Type B pancreatic cell (in vitro differentiated cells): Measurements from ENCODE around the gene DIP2B. TPM values are rescaled to one million over a fixed set of nuclear protein-coding genes. Genes with fewer than 3 reads are reported as not detected.

Source experiments
- DNase-seq: peaks from one replicate; pipeline ENCODE4 v3.0.0; 2021; ENCODE audit warnings: mixed read lengths; ENCODE audit not compliant: unreplicated experiment; ENCODE audit errors: extremely low spot score
- H3K27ac Mint-ChIP-seq: 2 replicates; pipeline ENCODE4 v1.8.0; 2021; ENCODE audit warnings: mild to moderate bottlenecking, mixed read lengths
- H3K27me3 Mint-ChIP-seq: 2 replicates; pipeline ENCODE4 v1.8.0; 2021; ENCODE audit warnings: mixed read lengths
- H3K36me3 Mint-ChIP-seq: 2 replicates; pipeline ENCODE4 v1.8.0; 2021; ENCODE audit warnings: mixed read lengths
- H3K4me1 Mint-ChIP-seq: one replicate; pipeline ENCODE4 v1.8.0; 2021; ENCODE audit warnings: mixed read lengths; ENCODE audit not compliant: unreplicated experiment
- H3K4me3 Mint-ChIP-seq: 2 replicates; pipeline ENCODE4 v1.8.0; 2021; ENCODE audit warnings: mild to moderate bottlenecking, mixed read lengths
- H3K9me3 Mint-ChIP-seq: 2 replicates; pipeline ENCODE4 v1.8.0; 2021; ENCODE audit warnings: mixed read lengths
- CTCF ChIP-seq: fragments of 200-600 bp; sonication (generic); conservative IDR thresholded peaks from 2 replicates; pipeline ENCODE4 v1.5.0; 2021; ENCODE audit warnings: antibody characterized with exemption, mild to moderate bottlenecking
- total RNA-seq: library from RNA; stranded (reverse); gene quantifications from 2 replicates; pipeline ENCODE4 v1.2.1, GENCODE V29; 2021; ENCODE audit warnings: low replicate concordance

DIP2B gene
- total RNA-seq, 1 donor from 2014 or later: 27.2 TPM

- Mint-ChIP-seq H3K4me3 (peak overlapping the region; percentile 13), H3K36me3 (no peaks in the 10 kb centered on the region), H3K27ac (peak overlapping the region; percentile 80), H3K9me3 (no peaks in the 10 kb centered on the region), H3K4me1 (peaks cover 20% of the 10 kb centered on the region), H3K27me3 (no peaks in the 10 kb centered on the region)
- no peak for TF ChIP-seq CTCF
- no peak for DNase-seq
Observed at GRCh38 chr12:50642035-50642451, 137.3 kb downstream of the DIP2B start.

- peaks cover 19% of the 10 kb centered on the region for H3K4me1 Mint-ChIP-seq
- no peak overlapping the region for H3K4me3 Mint-ChIP-seq
- no peaks in the 10 kb centered on the region for H3K9me3 Mint-ChIP-seq
- TF ChIP-seq CTCF: no peak
- peak overlapping the region; percentile 62 for H3K27ac Mint-ChIP-seq
- no peaks in the 10 kb centered on the region for H3K27me3 Mint-ChIP-seq
- H3K36me3 Mint-ChIP-seq: no peaks in the 10 kb centered on the region
- DNase-seq: no peak
Observed at GRCh38 chr12:50642761-50643160, 138.0 kb downstream of the DIP2B start.

- H3K27ac Mint-ChIP-seq: no peak overlapping the region
- no peak for DNase-seq
Observed at GRCh38 chr12:50647031-50647430, 142.2 kb downstream of the DIP2B start.

GRCh38 chr12:50647479-50647878 is 142.7 kb downstream of the DIP2B start:
- H3K9me3 Mint-ChIP-seq: no peaks in the 10 kb centered on the region
- H3K4me3 Mint-ChIP-seq: no peak overlapping the region
- DNase-seq: no peak
- no peak for TF ChIP-seq CTCF
- H3K27ac Mint-ChIP-seq: peak overlapping the region; percentile 5
- H3K4me1 Mint-ChIP-seq: peaks cover 7% of the 10 kb centered on the region
- peaks cover 5% of the 10 kb centered on the region for H3K36me3 Mint-ChIP-seq
- no peaks in the 10 kb centered on the region for H3K27me3 Mint-ChIP-seq

More at GRCh38 chr12:50647031-50647430, 142.2 kb downstream of the DIP2B start:
- peaks cover 10% of the 10 kb centered on the region for H3K4me1 Mint-ChIP-seq
- no peaks in the 10 kb centered on the region for H3K9me3 Mint-ChIP-seq
- H3K36me3 Mint-ChIP-seq: peaks cover 5% of the 10 kb centered on the region
- no peaks in the 10 kb centered on the region for H3K27me3 Mint-ChIP-seq
- H3K4me3 Mint-ChIP-seq: no peak overlapping the region
- no peak for TF ChIP-seq CTCF

GRCh38 chr12:50650285-50650684 is 145.5 kb downstream of the DIP2B start:
- TF ChIP-seq CTCF: no peak
- Mint-ChIP-seq H3K27ac (peak overlapping the region; percentile 30), H3K27me3 (no peaks in the 10 kb centered on the region), H3K36me3 (peaks cover 12% of the 10 kb centered on the region), H3K4me1 (peaks cover 7% of the 10 kb centered on the region), H3K4me3 (no peak overlapping the region), H3K9me3 (no peaks in the 10 kb centered on the region)
- no peak for DNase-seq

- Mint-ChIP-seq H3K4me1 (no peaks in the 10 kb centered on the region), H3K9me3 (no peaks in the 10 kb centered on the region), H3K27ac (no peak overlapping the region), H3K27me3 (no peaks in the 10 kb centered on the region), H3K4me3 (no peak overlapping the region), H3K36me3 (peaks cover 8% of the 10 kb centered on the region)
- no peak for DNase-seq
- TF ChIP-seq CTCF: no peak
Observed at GRCh38 chr12:50655374-50655921, 150.7 kb downstream of the DIP2B start.
